ENCODE measurements around the gene CNTN4. TPM values are rescaled to one million over a fixed set of nuclear protein-coding genes. Genes with fewer than 3 reads are reported as not detected.

Gene CNTN4
- total RNA-seq, 1 donor, result under 0.01 TPM

- H3K27me3 ChIP-seq (ENCODE audit: insufficient read depth, low read length), result no peaks in the 10 kb centered on the region
- no peaks in the 10 kb centered on the region for H3K4me1 ChIP-seq (ENCODE audit: insufficient read depth, low read length)
- no peak overlapping the region for H3K27ac ChIP-seq (ENCODE audit: low read depth, low read length)
- H3K36me3 ChIP-seq (ENCODE audit: insufficient read depth, low read length), result no peaks in the 10 kb centered on the region
- no peaks in the 10 kb centered on the region for H3K79me2 ChIP-seq (ENCODE audit: insufficient read depth, low read length)
- DNase-seq (ENCODE audit: insufficient read length, low spot score, missing footprints), result no peak
- no peak overlapping the region for H3K4me3 ChIP-seq (ENCODE audit: insufficient read depth, low read length)
- H3K9me3 ChIP-seq (ENCODE audit: low read depth, low read length), result no peaks in the 10 kb centered on the region
- no peak for TF ChIP-seq CTCF (IDR thresholded peaks at IDR 0.05; ENCODE audit: extremely low read depth, low read depth, low read length)
- H3K4me2 ChIP-seq (ENCODE audit: insufficient read depth, low read length), result no peak overlapping the region
- H4K20me1 ChIP-seq (ENCODE audit: insufficient read depth, low read length), result no peaks in the 10 kb centered on the region
- H2AFZ ChIP-seq (ENCODE audit: low read length), result no peak overlapping the region
Observed at GRCh38 chr3:3005146-3005744, 906.6 kb downstream of the CNTN4 start.

DNA sequence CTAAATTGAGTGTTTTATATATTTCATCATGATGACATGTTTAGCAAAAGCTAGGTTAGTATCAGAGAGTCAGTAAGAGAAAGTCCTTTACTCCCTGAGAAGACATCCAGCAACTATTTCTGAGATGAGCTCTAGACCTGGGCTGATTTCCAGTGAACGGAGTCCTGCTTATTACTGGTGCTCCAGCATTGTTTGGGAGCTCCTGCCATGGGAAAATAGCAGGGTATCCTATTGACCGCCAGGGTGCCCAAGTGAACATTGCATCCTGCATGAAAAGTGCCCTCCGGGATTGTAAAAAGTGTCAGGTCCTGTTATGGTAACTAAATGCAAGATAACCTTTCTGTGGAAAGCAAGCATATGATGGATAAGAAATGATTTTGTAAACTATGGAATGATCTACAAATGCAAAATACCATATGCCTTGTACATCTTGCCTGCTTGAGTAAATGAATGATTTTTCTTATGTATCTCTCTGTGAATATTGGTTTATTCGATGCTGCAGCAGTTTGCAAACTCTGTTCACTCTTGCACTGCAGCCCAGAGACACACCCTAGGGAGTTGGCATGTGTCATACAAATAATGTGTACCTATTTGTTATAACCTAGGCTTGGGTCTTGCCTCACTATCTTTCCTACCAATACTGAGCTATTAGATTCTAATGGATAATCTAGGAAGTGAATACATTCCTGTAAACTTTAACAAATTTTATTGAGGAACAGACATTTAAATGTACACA is 914.8 kb downstream of the CNTN4 start:
- Histone ChIP-seq H3K36me3 (ENCODE audit: insufficient read depth, low read length) (no peaks in the 10 kb centered on the region), H3K9me3 (ENCODE audit: low read depth, low read length) (no peaks in the 10 kb centered on the region)

GRCh38 chr3:3015185-3016089 is 916.8 kb downstream of the CNTN4 start:
- no peaks in the 10 kb centered on the region for H3K79me2 ChIP-seq (ENCODE audit: insufficient read depth, low read length)
- no peak overlapping the region for H3K4me3 ChIP-seq (ENCODE audit: insufficient read depth, low read length)
- H3K4me1 ChIP-seq (ENCODE audit: insufficient read depth, low read length), result no peaks in the 10 kb centered on the region
- H3K9me3 ChIP-seq (ENCODE audit: low read depth, low read length), result no peaks in the 10 kb centered on the region
- no peak for TF ChIP-seq CTCF (IDR thresholded peaks at IDR 0.05; ENCODE audit: extremely low read depth, low read depth, low read length)
- H4K20me1 ChIP-seq (ENCODE audit: insufficient read depth, low read length), result no peaks in the 10 kb centered on the region
- H2AFZ ChIP-seq (ENCODE audit: low read length), result no peak overlapping the region
- no peak overlapping the region for H3K4me2 ChIP-seq (ENCODE audit: insufficient read depth, low read length)
- DNase-seq (ENCODE audit: insufficient read length, low spot score, missing footprints), result no peak
- no peaks in the 10 kb centered on the region for H3K36me3 ChIP-seq (ENCODE audit: insufficient read depth, low read length)
- no peaks in the 10 kb centered on the region for H3K27me3 ChIP-seq (ENCODE audit: insufficient read depth, low read length)
- H3K27ac ChIP-seq (ENCODE audit: low read depth, low read length), result no peak overlapping the region

More for the DNA sequence above, 914.8 kb downstream of the CNTN4 start:
- Histone ChIP-seq H4K20me1 (ENCODE audit: insufficient read depth, low read length) (no peaks in the 10 kb centered on the region), H3K79me2 (ENCODE audit: insufficient read depth, low read length) (no peaks in the 10 kb centered on the region), H3K4me2 (ENCODE audit: insufficient read depth, low read length) (no peak overlapping the region), H2AFZ (ENCODE audit: low read length) (no peak overlapping the region), H3K27ac (ENCODE audit: low read depth, low read length) (no peak overlapping the region), H3K4me3 (ENCODE audit: insufficient read depth, low read length) (no peak overlapping the region), H3K4me1 (ENCODE audit: insufficient read depth, low read length) (no peaks in the 10 kb centered on the region), H3K27me3 (ENCODE audit: insufficient read depth, low read length) (no peaks in the 10 kb centered on the region)
- no peak for DNase-seq (ENCODE audit: insufficient read length, low spot score, missing footprints)
- no peak for TF ChIP-seq CTCF (IDR thresholded peaks at IDR 0.05; ENCODE audit: extremely low read depth, low read depth, low read length)

Measured in osteoblast (primary cell).